OCI-LY1 (cell line): ENCODE data around the gene SLC25A26.

Experiments used
- H2AFZ ChIP-seq: fragments of 200-600 bp; sonication (generic), shearing (Covaris generic); 2 replicates; pipeline ENCODE4 v1.6.0; 2014; ENCODE audit warnings: antibody characterized with exemption, mild to moderate bottlenecking, low read length
- H3F3A ChIP-seq: fragments of 200-600 bp; sonication (generic), shearing (Covaris generic); 2 replicates; pipeline ENCODE4 v1.6.0; 2014; ENCODE audit warnings: mild to moderate bottlenecking, antibody characterized with exemption, low read length, moderate library complexity; ENCODE audit not compliant: insufficient read depth
- H3K27ac ChIP-seq: fragments of 200-600 bp; sonication (generic); 2 replicates; pipeline ENCODE4 v1.5.1; 2014; ENCODE audit warnings: low read length, mixed run types, mild to moderate bottlenecking, low read depth; ENCODE audit not compliant: poor library complexity, severe bottlenecking
- H3K27me3 ChIP-seq: fragments of 200-600 bp; sonication (generic); 2 replicates; pipeline ENCODE4 v1.6.0; 2014; ENCODE audit warnings: antibody characterized with exemption, mild to moderate bottlenecking, low read length, moderate library complexity; ENCODE audit not compliant: insufficient read depth
- H3K36me3 ChIP-seq: fragments of 200-600 bp; sonication (generic); 2 replicates; pipeline ENCODE4 v1.6.1; 2014; ENCODE audit warnings: mild to moderate bottlenecking, antibody characterized with exemption, low read length, moderate library complexity, mixed read lengths; ENCODE audit not compliant: insufficient read depth
- H3K4me1 ChIP-seq: fragments of 200-600 bp; sonication (generic); 2 replicates; pipeline ENCODE4 v1.5.1; 2014; ENCODE audit warnings: mild to moderate bottlenecking, low read length, moderate library complexity; ENCODE audit not compliant: insufficient read depth, severe bottlenecking
- H3K4me2 ChIP-seq: fragments of 200-600 bp; sonication (generic), shearing (Covaris generic); 2 replicates; pipeline ENCODE4 v1.6.1; 2014; ENCODE audit warnings: low read length
- H3K4me3 ChIP-seq: fragments of 200-600 bp; sonication (generic); 2 replicates; pipeline ENCODE4 v1.5.1; 2014; ENCODE audit warnings: low read length, low read depth, mild to moderate bottlenecking, mixed read lengths; ENCODE audit not compliant: poor library complexity, severe bottlenecking
- H3K79me2 ChIP-seq: fragments of 200-600 bp; shearing (Covaris generic); 2 replicates; pipeline ENCODE4 v1.6.1; 2016; ENCODE audit warnings: mixed run types, low read length, mixed read lengths; ENCODE audit not compliant: insufficient read depth
- H3K9ac ChIP-seq: fragments of 200-600 bp; sonication (generic), shearing (Covaris generic); 2 replicates; pipeline ENCODE4 v1.6.1; 2014; ENCODE audit warnings: mild to moderate bottlenecking, low read length, mixed read lengths
- H3K9me2 ChIP-seq: fragments of 200-600 bp; sonication (generic), shearing (Covaris generic); 2 replicates; pipeline ENCODE4 v1.6.1; 2014; ENCODE audit warnings: low read depth, mild to moderate bottlenecking, low read length, mixed read lengths
- H3K9me3 ChIP-seq: fragments of 200-600 bp; shearing (Covaris generic); 2 replicates; pipeline ENCODE4 v1.6.1; 2014; ENCODE audit warnings: low read length, mixed read lengths
- H4K20me1 ChIP-seq: fragments of 200-600 bp; sonication (generic), shearing (Covaris generic); 2 replicates; pipeline ENCODE4 v1.6.0; 2016; ENCODE audit warnings: mild to moderate bottlenecking, low read length; ENCODE audit not compliant: insufficient read depth
- EZH2 ChIP-seq: fragments of 200-600 bp; sonication (generic), shearing (Covaris generic); IDR thresholded peaks from 2 replicates; pipeline ENCODE4 v1.8.0; 2017; ENCODE audit warnings: borderline replicate concordance, mixed run types, mild to moderate bottlenecking, antibody characterized with exemption, low read length, moderate library complexity, mixed read lengths
- TF ChIP-seq, protein P1 (sequence below): fragments of 200-600 bp; sonication (generic), shearing (Covaris generic); IDR thresholded peaks from 2 replicates; pipeline ENCODE4 v1.5.1; 2017; ENCODE audit warnings: mild to moderate bottlenecking, antibody characterized with exemption, low read length, moderate library complexity, mixed read lengths

The SLC25A26 gene

DNA sequence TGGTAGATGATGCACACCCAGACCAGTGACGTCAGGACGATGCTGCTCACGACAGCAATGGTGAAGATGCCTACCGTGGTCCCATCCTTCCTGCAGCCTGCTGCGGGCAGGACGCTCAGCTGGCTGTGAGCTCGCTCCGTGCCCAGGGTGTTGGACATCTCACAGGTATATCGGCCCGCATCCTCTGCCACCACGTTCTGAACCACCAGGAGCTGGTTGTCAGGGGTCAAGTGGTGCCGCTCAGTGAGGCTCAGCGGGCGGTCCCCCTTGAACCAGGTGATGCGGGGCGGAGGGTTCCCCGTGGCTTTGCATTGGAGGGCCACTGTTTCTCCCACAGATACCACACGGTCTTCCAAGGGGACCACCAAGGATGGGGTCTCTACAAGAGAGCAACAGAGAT, 162.2 kb downstream of the SLC25A26 start:
- no peaks in the 10 kb centered on the region for H3K9me2 ChIP-seq
- no peak overlapping the region for H3K4me2 ChIP-seq
- H3K9ac ChIP-seq = no peak overlapping the region
- H4K20me1 ChIP-seq = no peaks in the 10 kb centered on the region
- TF ChIP-seq EZH2 = no peak
- TF ChIP-seq, protein P1, sequence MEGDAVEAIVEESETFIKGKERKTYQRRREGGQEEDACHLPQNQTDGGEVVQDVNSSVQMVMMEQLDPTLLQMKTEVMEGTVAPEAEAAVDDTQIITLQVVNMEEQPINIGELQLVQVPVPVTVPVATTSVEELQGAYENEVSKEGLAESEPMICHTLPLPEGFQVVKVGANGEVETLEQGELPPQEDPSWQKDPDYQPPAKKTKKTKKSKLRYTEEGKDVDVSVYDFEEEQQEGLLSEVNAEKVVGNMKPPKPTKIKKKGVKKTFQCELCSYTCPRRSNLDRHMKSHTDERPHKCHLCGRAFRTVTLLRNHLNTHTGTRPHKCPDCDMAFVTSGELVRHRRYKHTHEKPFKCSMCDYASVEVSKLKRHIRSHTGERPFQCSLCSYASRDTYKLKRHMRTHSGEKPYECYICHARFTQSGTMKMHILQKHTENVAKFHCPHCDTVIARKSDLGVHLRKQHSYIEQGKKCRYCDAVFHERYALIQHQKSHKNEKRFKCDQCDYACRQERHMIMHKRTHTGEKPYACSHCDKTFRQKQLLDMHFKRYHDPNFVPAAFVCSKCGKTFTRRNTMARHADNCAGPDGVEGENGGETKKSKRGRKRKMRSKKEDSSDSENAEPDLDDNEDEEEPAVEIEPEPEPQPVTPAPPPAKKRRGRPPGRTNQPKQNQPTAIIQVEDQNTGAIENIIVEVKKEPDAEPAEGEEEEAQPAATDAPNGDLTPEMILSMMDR = no peak
- peaks cover 6% of the 10 kb centered on the region; the same call in 1 of the 2 replicates for H3K9me3 ChIP-seq
- no peaks in the 10 kb centered on the region for H3K27me3 ChIP-seq
- no peak overlapping the region for H2AFZ ChIP-seq
- H3K36me3 ChIP-seq = peaks cover 62% of the 10 kb centered on the region
- H3K4me1 ChIP-seq = peaks cover 17% of the 10 kb centered on the region
- H3K4me3 ChIP-seq = no peak overlapping the region
- no peak overlapping the region for H3K27ac ChIP-seq
- no peaks in the 10 kb centered on the region for H3F3A ChIP-seq
- H3K79me2 ChIP-seq = no peaks in the 10 kb centered on the region

DNA sequence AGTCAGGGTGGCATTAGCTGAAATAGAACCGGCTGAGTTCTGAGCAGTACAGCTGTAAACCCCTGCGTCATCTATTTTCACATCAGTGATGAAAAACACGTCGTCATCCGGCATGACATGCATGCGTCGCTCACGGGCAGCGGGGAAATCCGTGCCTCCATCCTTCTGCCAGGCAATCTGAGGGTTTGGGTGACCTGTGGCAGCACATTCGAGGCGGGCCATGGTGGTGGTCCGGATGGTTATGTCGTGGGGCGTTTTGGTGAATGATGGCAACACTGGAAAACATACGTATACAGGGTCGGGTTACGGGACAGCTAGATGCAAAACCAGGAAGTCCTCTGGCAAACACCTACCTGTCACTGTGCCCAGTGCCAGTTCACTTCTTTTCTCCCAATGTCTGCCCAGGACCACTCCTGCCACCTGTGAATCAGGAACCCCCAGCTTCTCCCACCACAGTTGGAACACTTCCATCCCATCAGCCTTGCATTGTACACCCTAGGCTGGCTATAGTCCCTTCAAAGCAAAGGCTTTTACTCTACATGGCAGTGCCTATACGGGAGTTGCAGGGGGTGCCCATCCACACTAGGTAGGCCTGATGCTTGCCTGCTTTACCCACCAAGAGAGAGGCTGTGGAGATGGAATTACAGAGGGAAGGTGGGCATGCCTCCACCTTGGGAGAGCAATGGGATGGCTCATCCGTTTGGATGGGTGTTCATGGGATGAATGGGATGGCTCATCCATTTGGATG, 163.4 kb downstream of the SLC25A26 start:
- Histone ChIP-seq H3F3A (no peaks in the 10 kb centered on the region), H3K4me2 (no peak overlapping the region), H3K4me3 (no peak overlapping the region), H3K79me2 (no peaks in the 10 kb centered on the region), H3K27me3 (no peaks in the 10 kb centered on the region), H3K9ac (no peak overlapping the region), H3K4me1 (peaks cover 17% of the 10 kb centered on the region), H3K27ac (no peak overlapping the region), H3K36me3 (peaks cover 52% of the 10 kb centered on the region), H2AFZ (no peak overlapping the region), H4K20me1 (no peaks in the 10 kb centered on the region), H3K9me2 (no peaks in the 10 kb centered on the region), H3K9me3 (peaks cover 6% of the 10 kb centered on the region; the same call in 1 of the 2 replicates)
- TF ChIP-seq EZH2 = no peak
- TF ChIP-seq, protein P1 = no peak

DNA sequence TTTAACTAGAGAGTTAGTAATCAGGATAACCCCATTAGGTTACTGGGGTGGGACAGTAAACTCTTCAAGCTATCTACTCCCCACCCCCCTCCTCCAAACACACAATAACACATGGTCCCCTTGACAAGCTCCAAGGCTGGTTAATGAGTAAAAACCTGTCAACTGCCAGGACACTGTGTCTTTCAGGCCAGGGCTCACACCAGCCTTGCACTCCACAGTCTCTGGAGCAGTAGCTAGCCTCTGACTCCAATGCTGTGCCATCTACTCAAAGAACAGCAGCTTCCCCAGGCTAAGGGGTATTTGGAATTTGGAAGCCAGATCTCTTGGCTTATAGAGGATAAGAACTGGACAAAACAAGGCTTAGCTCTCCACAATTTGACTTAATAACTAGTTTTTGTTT, 164.3 kb downstream of the SLC25A26 start:
- H4K20me1 ChIP-seq = no peaks in the 10 kb centered on the region
- H3K9ac ChIP-seq = no peak overlapping the region
- H3F3A ChIP-seq = no peaks in the 10 kb centered on the region
- H3K27me3 ChIP-seq = no peaks in the 10 kb centered on the region
- no peak overlapping the region for H3K27ac ChIP-seq
- H3K79me2 ChIP-seq = no peaks in the 10 kb centered on the region
- no peak overlapping the region for H2AFZ ChIP-seq
- no peak overlapping the region for H3K4me3 ChIP-seq
- H3K4me2 ChIP-seq = no peak overlapping the region
- H3K9me2 ChIP-seq = no peaks in the 10 kb centered on the region
- peaks cover 43% of the 10 kb centered on the region for H3K36me3 ChIP-seq
- peaks cover 23% of the 10 kb centered on the region for H3K4me1 ChIP-seq
- H3K9me3 ChIP-seq = peaks cover 6% of the 10 kb centered on the region; the same call in 1 of the 2 replicates
- TF ChIP-seq, protein P1 = no peak
- TF ChIP-seq EZH2 = no peak
